Stomach (tissue), 4 donors: ENCODE data around the gene RNF115.

ENCODE experiments used
- POLR2A ChIP-seq, 4 donors: fragments of 450-650 bp; IDR thresholded peaks; one replicate each; pipeline ENCODE4 v1.6.1; 2016; ENCODE audit warnings: antibody characterized with exemption in 4 of 4, control low read depth in 2 of 4, mild to moderate bottlenecking in 1 of 4, moderate library complexity in 1 of 4
- TF ChIP-seq, protein P1 (sequence below), 7 experiments: fragments of 450-650 bp in 4 of 7; fragments of 200-600 bp in 3 of 7; sonication (generic) in 3 of 7; IDR thresholded peaks; one replicate each; pipeline ENCODE4 v1.5.1; 2016 to 2019; ENCODE audit warnings: antibody characterized with exemption in 7 of 7, control low read depth in 2 of 7, mild to moderate bottlenecking in 1 of 7

DNA sequence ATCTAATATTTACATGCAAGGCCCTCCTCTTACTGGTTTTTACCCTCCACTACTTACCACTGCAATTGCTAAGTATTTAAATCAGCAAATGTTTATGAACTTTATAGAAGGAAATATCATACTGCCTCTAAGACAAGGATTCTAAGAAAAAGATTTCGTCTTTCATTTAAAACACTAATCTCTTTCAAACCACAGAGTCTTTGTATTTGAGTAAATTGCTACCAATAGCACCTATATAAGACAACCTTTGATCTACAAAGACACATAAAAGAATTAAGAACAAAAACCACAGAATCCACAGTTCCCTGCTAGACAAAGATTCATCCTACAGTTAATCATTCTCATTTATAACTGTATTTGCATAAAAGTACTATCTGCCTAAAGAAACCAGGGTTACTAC lies 37.6 kb downstream of the RNF115 start:
- TF ChIP-seq, protein P1, sequence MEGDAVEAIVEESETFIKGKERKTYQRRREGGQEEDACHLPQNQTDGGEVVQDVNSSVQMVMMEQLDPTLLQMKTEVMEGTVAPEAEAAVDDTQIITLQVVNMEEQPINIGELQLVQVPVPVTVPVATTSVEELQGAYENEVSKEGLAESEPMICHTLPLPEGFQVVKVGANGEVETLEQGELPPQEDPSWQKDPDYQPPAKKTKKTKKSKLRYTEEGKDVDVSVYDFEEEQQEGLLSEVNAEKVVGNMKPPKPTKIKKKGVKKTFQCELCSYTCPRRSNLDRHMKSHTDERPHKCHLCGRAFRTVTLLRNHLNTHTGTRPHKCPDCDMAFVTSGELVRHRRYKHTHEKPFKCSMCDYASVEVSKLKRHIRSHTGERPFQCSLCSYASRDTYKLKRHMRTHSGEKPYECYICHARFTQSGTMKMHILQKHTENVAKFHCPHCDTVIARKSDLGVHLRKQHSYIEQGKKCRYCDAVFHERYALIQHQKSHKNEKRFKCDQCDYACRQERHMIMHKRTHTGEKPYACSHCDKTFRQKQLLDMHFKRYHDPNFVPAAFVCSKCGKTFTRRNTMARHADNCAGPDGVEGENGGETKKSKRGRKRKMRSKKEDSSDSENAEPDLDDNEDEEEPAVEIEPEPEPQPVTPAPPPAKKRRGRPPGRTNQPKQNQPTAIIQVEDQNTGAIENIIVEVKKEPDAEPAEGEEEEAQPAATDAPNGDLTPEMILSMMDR (IDR thresholded peaks at IDR 0.05) = no peak
- no peak for TF ChIP-seq POLR2A (IDR thresholded peaks at IDR 0.05)
